ENCODE results near the gene FAM13C. TPM values are rescaled to one million over a fixed set of nuclear protein-coding genes. Genes with fewer than 3 reads are reported as not detected.

The FAM13C gene
- polyA plus RNA-seq, 1 of the 3 experiments (the other 2 are of a cell fraction), result 7.6 TPM

DNA sequence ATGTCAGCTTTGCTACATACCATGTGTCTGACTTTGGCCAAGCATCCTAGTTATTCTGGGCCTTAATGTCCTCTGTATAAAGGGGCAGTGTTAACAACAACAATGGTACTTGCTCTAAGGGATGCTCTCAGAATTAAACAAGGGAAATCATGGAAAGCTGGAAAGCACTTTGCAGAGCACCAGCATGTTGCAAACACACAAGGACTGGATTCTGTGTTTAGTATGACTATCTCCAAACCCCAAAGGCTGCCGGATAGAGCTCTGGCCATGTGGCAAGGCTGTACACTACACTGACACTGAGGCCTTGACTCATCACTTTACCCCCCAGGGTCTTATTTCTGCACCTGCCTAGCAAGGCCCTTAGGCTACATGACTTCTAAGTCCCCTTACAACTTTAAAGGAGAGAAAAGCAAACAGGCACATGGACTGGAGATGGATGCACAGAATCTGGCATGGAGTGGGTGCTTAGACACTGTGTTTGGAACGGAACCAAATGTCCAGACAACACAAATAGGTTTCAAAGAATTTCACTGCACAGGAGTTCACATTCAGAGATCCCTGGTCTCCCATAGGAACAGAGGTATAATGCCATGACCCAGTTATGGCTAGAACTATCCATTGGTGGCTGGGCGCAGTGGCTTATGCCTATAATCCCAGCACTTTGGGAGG, 74.6 kb downstream of the FAM13C start:
- no peak overlapping the region for H3K4me3 ChIP-seq (ENCODE audit: low read depth in 2 of 2, low read length in 1 of 2)
- H3K36me3 ChIP-seq (replicated peaks in 1 of 2; ENCODE audit: control insufficient read depth in 1 of 2, insufficient read depth in 2 of 2, low read length in 1 of 2), result peaks cover 0 to 1% of the 10 kb centered on the region in 2 experiments
- DNase-seq, result no peak
- no peaks in the 10 kb centered on the region for H3K9me3 ChIP-seq
- no peak overlapping the region for H3K9ac ChIP-seq
- ChIA-PET CTCF (interaction anchor here (1.5 kb wide), 1 partner anchor 292 kb away, joined by 5 read pairs; no protein-coding TSS in a partner anchor), POLR2A (no interaction called here)
- no peak overlapping the region for H3K27ac ChIP-seq (ENCODE audit: low read depth in 2 of 2, low read length in 1 of 2)
- no peaks in the 10 kb centered on the region for H3K79me2 ChIP-seq (ENCODE audit: insufficient read depth)
- H3K9me2 ChIP-seq, result no peaks in the 10 kb centered on the region
- no peaks in the 10 kb centered on the region for H3K27me3 ChIP-seq (ENCODE audit: insufficient read depth)
- TF ChIP-seq ELF1 (IDR thresholded peaks at IDR 0.05) (no peak), POLR2AphosphoS5 (IDR thresholded peaks at IDR 0.05; ENCODE audit: low read depth, low read length) (no peak), RXRA (IDR thresholded peaks at IDR 0.05; ENCODE audit: borderline replicate concordance, low read depth) (no peak), FOXM1 (IDR thresholded peaks at IDR 0.05; ENCODE audit: low read depth) (no peak), TCF12 (IDR thresholded peaks at IDR 0.05) (no peak)
- TF ChIP-seq, protein P1, sequence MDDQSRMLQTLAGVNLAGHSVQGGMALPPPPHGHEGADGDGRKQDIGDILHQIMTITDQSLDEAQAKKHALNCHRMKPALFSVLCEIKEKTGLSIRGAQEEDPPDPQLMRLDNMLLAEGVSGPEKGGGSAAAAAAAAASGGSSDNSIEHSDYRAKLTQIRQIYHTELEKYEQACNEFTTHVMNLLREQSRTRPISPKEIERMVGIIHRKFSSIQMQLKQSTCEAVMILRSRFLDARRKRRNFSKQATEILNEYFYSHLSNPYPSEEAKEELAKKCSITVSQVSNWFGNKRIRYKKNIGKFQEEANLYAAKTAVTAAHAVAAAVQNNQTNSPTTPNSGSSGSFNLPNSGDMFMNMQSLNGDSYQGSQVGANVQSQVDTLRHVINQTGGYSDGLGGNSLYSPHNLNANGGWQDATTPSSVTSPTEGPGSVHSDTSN (IDR thresholded peaks at IDR 0.05), result no peak
- TF ChIP-seq, protein P2, sequence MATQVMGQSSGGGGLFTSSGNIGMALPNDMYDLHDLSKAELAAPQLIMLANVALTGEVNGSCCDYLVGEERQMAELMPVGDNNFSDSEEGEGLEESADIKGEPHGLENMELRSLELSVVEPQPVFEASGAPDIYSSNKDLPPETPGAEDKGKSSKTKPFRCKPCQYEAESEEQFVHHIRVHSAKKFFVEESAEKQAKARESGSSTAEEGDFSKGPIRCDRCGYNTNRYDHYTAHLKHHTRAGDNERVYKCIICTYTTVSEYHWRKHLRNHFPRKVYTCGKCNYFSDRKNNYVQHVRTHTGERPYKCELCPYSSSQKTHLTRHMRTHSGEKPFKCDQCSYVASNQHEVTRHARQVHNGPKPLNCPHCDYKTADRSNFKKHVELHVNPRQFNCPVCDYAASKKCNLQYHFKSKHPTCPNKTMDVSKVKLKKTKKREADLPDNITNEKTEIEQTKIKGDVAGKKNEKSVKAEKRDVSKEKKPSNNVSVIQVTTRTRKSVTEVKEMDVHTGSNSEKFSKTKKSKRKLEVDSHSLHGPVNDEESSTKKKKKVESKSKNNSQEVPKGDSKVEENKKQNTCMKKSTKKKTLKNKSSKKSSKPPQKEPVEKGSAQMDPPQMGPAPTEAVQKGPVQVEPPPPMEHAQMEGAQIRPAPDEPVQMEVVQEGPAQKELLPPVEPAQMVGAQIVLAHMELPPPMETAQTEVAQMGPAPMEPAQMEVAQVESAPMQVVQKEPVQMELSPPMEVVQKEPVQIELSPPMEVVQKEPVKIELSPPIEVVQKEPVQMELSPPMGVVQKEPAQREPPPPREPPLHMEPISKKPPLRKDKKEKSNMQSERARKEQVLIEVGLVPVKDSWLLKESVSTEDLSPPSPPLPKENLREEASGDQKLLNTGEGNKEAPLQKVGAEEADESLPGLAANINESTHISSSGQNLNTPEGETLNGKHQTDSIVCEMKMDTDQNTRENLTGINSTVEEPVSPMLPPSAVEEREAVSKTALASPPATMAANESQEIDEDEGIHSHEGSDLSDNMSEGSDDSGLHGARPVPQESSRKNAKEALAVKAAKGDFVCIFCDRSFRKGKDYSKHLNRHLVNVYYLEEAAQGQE (IDR thresholded peaks at IDR 0.05; ENCODE audit: low read depth, low read length), result no peak
- H2AFZ ChIP-seq (ENCODE audit: low read depth), result no peak overlapping the region
- no peaks in the 10 kb centered on the region for H4K20me1 ChIP-seq (ENCODE audit: insufficient read depth)
- H3K4me2 ChIP-seq, result no peak overlapping the region
- WGBS (ENCODE audit: low lambda C conversion rate), result 85% methylated on average over 3 of the region's 3 CpGs
- peaks cover 0 to 14% of the 10 kb centered on the region in 2 experiments; a peak in 1 of 4 replicates for H3K4me1 ChIP-seq (ENCODE audit: control insufficient read depth in 1 of 2, insufficient read depth in 2 of 2, low read depth in 1 of 2, low read length in 1 of 2)
- no peaks in the 10 kb centered on the region for H3F3A ChIP-seq (replicated peaks; ENCODE audit: insufficient read depth)

DNA sequence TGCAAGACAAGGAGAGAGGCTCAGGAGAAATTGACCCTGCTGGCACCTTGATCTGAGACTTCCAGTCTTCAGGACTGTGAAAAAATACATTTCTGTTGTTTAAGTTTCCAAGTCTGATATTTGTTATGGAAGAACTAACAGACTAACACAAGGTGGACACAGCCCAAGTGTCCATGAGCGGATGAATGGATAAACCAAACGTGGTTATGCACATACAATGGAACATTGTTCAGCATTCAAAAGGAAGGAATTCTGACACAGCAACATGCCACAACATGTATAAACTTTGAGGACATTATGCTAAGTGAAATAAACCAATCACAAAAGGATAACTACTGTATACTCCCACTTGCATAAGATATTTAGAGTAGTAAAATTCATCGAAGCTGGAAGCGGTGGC, 76.5 kb downstream of the FAM13C start:
- H3K27me3 ChIP-seq (ENCODE audit: insufficient read depth), result no peaks in the 10 kb centered on the region
- ChIA-PET POLR2A (no interaction called here), CTCF (no interaction called here)
- no peak overlapping the region for H3K4me2 ChIP-seq
- H3K79me2 ChIP-seq (ENCODE audit: insufficient read depth), result no peaks in the 10 kb centered on the region
- no peaks in the 10 kb centered on the region for H3K9me2 ChIP-seq
- H3K4me1 ChIP-seq (ENCODE audit: control insufficient read depth in 1 of 2, insufficient read depth in 2 of 2, low read depth in 1 of 2, low read length in 1 of 2), result peaks cover 0 to 14% of the 10 kb centered on the region in 2 experiments; a peak in 1 of 4 replicates
- peaks cover 7 to 9% of the 10 kb centered on the region in 2 experiments for H3K36me3 ChIP-seq (replicated peaks in 1 of 2; ENCODE audit: control insufficient read depth in 1 of 2, insufficient read depth in 2 of 2, low read length in 1 of 2)
- no peaks in the 10 kb centered on the region for H4K20me1 ChIP-seq (ENCODE audit: insufficient read depth)
- no peaks in the 10 kb centered on the region for H3K9me3 ChIP-seq
- H3K27ac ChIP-seq (ENCODE audit: low read depth in 2 of 2, low read length in 1 of 2), result no peak overlapping the region
- no peak overlapping the region for H2AFZ ChIP-seq (ENCODE audit: low read depth)
- no peak for DNase-seq
- H3K4me3 ChIP-seq (ENCODE audit: low read depth in 2 of 2, low read length in 1 of 2), result no peak overlapping the region
- H3F3A ChIP-seq (replicated peaks; ENCODE audit: insufficient read depth), result no peaks in the 10 kb centered on the region
- no peak overlapping the region for H3K9ac ChIP-seq
- WGBS (ENCODE audit: low lambda C conversion rate), result 95% methylated on average over 4 of the region's 4 CpGs
- no peak for TF ChIP-seq NRF1 (IDR thresholded peaks at IDR 0.05; ENCODE audit: low read depth, low read length)
- no peak for TF ChIP-seq RAD21 (IDR thresholded peaks at IDR 0.05; ENCODE audit: low read length)
- no peak for TF ChIP-seq SIN3A (IDR thresholded peaks at IDR 0.05; ENCODE audit: borderline replicate concordance, low read depth, low read length)
- no peak for TF ChIP-seq EZH2phosphoT487 (IDR thresholded peaks at IDR 0.05; ENCODE audit: borderline replicate concordance, low read depth)
- TF ChIP-seq, protein P3, sequence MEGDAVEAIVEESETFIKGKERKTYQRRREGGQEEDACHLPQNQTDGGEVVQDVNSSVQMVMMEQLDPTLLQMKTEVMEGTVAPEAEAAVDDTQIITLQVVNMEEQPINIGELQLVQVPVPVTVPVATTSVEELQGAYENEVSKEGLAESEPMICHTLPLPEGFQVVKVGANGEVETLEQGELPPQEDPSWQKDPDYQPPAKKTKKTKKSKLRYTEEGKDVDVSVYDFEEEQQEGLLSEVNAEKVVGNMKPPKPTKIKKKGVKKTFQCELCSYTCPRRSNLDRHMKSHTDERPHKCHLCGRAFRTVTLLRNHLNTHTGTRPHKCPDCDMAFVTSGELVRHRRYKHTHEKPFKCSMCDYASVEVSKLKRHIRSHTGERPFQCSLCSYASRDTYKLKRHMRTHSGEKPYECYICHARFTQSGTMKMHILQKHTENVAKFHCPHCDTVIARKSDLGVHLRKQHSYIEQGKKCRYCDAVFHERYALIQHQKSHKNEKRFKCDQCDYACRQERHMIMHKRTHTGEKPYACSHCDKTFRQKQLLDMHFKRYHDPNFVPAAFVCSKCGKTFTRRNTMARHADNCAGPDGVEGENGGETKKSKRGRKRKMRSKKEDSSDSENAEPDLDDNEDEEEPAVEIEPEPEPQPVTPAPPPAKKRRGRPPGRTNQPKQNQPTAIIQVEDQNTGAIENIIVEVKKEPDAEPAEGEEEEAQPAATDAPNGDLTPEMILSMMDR (IDR thresholded peaks at IDR 0.05), result no peak
- no peak for TF ChIP-seq TAF1 (IDR thresholded peaks at IDR 0.05; ENCODE audit: borderline replicate concordance, low read depth, low read length)
- no peak for TF ChIP-seq MEF2A (IDR thresholded peaks at IDR 0.05; ENCODE audit: borderline replicate concordance, low read depth)
- TF ChIP-seq EP300 (IDR thresholded peaks at IDR 0.05; ENCODE audit: borderline replicate concordance in 1 of 2, low read depth in 1 of 2, low read length in 1 of 2), result no peak
- TF ChIP-seq FOSL2 (IDR thresholded peaks at IDR 0.05; ENCODE audit: borderline replicate concordance, low read depth), result no peak
- TF ChIP-seq RCOR1 (IDR thresholded peaks at IDR 0.05; ENCODE audit: low read length), result no peak
- TF ChIP-seq TCF12 (IDR thresholded peaks at IDR 0.05), result no peak
- TF ChIP-seq, protein P2 (IDR thresholded peaks at IDR 0.05; ENCODE audit: low read depth, low read length), result no peak
